ENCODE results near the gene CREBRF.

The CREBRF gene

DNA sequence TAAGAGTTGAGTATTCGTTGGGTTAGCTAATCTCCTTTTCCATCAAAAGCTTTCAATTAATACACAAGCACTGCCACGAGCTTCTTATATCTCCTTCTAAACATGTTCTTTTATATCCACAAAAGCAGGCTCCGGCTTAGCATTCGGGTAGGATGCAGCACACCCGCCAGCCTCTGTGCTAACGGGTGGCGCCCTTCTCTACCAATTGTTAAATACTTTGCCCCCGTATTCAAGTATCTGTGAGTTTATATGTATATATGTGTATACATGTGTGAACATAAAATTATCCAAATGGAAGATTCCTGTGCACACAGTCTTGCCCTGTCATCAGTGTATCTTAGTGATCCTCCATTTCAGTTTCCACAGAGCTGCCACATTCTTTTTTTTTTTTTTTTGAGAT is 116.0 kb downstream of the CREBRF start:
- H3K27ac ChIP-seq, result no peak overlapping the region
- ChIA-PET POLR2A (ENCODE audit: low non-redundant PET) (no interaction called here), CTCF (interaction anchor here (0.6 to 1.2 kb wide), 2 partner anchors 60 to 111 kb away, joined by 3 to 8 read pairs; no protein-coding TSS in a partner anchor)
- no peak for DNase-seq (ENCODE audit: low spot score)
- TF ChIP-seq, protein P1, sequence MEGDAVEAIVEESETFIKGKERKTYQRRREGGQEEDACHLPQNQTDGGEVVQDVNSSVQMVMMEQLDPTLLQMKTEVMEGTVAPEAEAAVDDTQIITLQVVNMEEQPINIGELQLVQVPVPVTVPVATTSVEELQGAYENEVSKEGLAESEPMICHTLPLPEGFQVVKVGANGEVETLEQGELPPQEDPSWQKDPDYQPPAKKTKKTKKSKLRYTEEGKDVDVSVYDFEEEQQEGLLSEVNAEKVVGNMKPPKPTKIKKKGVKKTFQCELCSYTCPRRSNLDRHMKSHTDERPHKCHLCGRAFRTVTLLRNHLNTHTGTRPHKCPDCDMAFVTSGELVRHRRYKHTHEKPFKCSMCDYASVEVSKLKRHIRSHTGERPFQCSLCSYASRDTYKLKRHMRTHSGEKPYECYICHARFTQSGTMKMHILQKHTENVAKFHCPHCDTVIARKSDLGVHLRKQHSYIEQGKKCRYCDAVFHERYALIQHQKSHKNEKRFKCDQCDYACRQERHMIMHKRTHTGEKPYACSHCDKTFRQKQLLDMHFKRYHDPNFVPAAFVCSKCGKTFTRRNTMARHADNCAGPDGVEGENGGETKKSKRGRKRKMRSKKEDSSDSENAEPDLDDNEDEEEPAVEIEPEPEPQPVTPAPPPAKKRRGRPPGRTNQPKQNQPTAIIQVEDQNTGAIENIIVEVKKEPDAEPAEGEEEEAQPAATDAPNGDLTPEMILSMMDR (conservative IDR thresholded peaks at IDR 0.05; ENCODE audit: low read depth), result no peak

DNA sequence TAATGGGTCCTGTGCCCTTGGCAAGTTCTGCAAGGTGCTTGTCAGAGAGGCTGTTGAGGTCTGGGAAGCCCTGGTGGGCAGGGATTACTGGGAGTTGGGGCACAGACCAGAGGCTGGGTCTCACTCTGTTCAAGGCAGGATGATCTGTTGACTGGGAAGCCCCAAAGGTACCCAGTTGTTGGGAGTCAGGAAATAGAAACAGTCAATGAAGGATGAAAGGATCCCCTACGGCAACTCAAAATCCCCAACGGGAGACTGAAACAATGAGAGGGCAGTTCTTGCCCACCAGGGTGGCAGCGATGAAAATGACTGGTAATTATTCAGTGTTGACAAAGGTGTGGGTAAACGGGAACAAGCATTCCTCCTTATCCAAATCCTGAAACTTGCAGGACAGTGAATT is 119.4 kb downstream of the CREBRF start:
- TF ChIP-seq, protein P1 (conservative IDR thresholded peaks at IDR 0.05; ENCODE audit: low read depth), result no peak
- no peak for DNase-seq (ENCODE audit: low spot score)
- H3K27ac ChIP-seq, result no peak overlapping the region
- ChIA-PET POLR2A (ENCODE audit: low non-redundant PET) (no interaction called here), CTCF (no interaction called here)

DNA sequence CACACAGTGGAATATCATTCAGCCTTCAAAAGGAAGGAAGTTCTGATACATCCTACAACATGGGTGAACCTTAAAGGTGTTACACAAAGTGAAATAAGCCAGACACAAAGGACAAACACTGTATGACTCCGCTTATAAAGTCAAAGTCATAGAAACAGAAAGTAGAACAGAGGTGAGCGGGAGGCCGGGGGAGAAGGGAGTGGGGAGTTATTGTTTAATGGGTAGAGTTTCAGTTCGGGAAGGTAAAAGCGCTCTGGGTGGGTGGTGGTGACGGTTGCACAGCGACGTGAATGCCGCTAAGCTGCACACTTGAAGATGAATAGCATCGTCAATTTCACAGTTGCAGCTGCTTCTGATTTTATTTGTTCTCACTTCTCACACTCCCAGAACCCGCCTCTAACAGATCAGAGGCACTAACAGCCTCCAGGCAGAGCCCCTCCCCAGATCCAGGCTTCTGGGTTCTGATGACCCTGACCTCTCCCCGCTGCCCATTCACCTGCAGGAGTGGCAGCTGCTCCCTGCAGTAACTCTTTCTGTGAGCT is 122.3 kb downstream of the CREBRF start:
- no peak overlapping the region for H3K27ac ChIP-seq
- ChIA-PET POLR2A (ENCODE audit: low non-redundant PET) (no interaction called here), CTCF (interaction anchor here (0.6 kb wide), 1 partner anchor 240 kb away, joined by 7 read pairs; no protein-coding TSS in a partner anchor)
- TF ChIP-seq, protein P1 (conservative IDR thresholded peaks at IDR 0.05; ENCODE audit: low read depth), result no peak
- DNase-seq (ENCODE audit: low spot score), result no peak

DNA sequence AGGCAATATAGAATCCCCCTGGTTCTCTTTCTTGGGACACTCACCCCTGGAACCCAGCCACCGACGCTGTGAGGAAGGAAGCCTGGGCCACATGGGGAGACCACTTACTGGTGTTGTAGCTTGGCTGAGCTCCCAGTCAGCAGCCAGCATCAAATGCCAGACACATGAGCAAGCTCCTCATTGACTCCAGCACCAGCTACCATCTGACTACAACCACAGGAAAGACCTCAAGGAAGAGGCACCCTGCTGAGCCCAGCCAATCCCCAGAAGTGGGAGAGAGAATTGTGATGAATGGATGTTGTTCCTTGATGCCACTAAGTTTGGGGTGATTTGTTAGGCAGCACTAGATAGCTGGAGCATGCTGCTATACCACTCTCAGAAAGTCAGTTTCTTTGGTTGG is 124.2 kb downstream of the CREBRF start:
- H3K27ac ChIP-seq, result no peak overlapping the region
- CTCF ChIA-PET, result interaction anchor here (0.6 kb wide), 1 partner anchor 25 kb away, joined by 4 read pairs; no protein-coding TSS in a partner anchor
- POLR2A ChIA-PET (ENCODE audit: low non-redundant PET), result no interaction called here
- TF ChIP-seq, protein P1 (conservative IDR thresholded peaks at IDR 0.05; ENCODE audit: low read depth), result no peak
- DNase-seq (ENCODE audit: low spot score), result no peak

DNA sequence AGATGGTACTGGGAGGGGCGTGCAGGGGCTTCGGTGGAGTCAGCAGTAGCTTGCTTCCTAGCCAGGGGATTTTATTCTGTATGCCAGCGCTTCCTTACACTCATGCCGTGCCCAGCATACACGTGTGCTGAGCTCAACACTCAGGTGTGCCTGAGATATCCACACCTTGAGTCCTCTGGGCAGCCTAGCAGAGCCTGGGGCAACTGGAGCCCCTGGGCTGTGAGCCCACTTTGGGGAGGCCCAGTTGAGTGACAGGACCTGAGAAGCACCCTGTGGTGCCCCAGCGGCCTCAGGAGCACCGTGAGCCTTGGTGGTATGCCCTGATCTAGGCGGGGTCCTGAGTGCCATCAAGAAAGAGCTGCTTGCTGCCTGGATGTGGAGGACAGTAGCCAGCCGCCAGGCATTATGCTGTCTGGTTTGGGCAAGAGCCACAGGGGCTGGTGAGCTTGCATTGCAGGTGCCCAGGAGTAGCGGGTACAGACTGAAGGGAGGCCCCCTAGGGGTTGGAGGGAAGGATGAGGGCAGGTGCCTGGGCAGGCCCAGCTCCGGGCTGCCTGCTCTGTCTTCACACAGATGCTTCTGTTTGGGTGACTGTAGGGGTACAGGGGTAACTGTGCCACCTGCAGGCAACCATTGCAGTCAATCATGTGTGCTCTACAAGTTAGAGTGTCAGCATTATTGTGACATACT is 131.0 kb downstream of the CREBRF start:
- ChIA-PET CTCF (interaction anchor here (1.1 kb wide), 1 partner anchor 15 kb away, joined by 3 read pairs; no protein-coding TSS in a partner anchor), POLR2A (ENCODE audit: low non-redundant PET) (no interaction called here)
- TF ChIP-seq, protein P1 (conservative IDR thresholded peaks at IDR 0.05; ENCODE audit: low read depth), result no peak
- no peak for DNase-seq (ENCODE audit: low spot score)
- no peak overlapping the region for H3K27ac ChIP-seq

DNA sequence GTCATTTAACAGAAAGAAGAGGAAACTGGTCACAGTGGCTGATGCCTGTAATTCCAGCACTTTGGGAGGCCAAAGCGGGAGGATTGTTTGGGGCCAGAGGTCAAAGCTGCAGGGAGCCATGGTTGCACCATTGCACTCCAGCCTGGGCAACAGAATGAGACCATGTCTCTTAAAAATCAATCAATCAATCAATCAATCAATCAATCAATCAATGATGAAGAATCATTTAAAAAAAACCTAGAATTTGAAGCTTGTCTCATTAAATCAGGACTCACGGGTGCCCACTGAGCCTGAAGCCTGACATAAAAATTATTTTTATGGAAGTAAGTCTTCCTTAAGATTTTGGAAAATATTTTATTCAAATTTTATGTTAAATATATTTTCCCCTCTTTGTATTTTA is 132.1 kb downstream of the CREBRF start:
- no peak for DNase-seq (ENCODE audit: low spot score)
- TF ChIP-seq, protein P1 (conservative IDR thresholded peaks at IDR 0.05; ENCODE audit: low read depth), result no peak
- CTCF ChIA-PET, result interaction anchor here (0.6 to 0.7 kb wide), 4 partner anchors 19 to 475 kb away, joined by 3 to 6 read pairs (median 4); no protein-coding TSS in a partner anchor
- POLR2A ChIA-PET (ENCODE audit: low non-redundant PET), result no interaction called here
- no peak overlapping the region for H3K27ac ChIP-seq
